Measurements from ENCODE around the gene VLDLR. TPM values are rescaled to one million over a fixed set of nuclear protein-coding genes. Genes with fewer than 3 reads are reported as not detected.

The VLDLR gene
- total RNA-seq, 1 donor from 2014 or later, result 28.5 TPM

DNA sequence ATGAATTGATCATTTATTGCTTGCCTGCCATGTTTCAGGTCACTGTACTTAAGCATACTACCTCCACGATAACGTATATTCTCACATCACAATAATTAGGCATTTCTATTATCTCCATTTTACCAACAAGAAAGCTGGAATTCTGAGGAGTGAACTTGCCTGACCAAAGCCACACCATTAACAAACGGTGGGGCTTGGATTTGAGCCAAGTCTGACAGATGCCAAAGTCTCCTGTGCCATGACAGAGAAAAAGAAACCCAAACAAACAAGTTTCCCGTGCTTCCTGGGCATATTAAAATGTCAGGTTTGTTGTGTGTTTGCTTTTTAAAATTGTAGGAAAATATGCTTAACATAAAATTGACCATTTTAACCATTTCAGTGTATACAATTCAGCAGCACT is 54.9 kb downstream of the VLDLR start:
- no peak overlapping the region for H3K4me3 ChIP-seq (ENCODE audit: low read depth, low read length)
- TF ChIP-seq, protein P1, sequence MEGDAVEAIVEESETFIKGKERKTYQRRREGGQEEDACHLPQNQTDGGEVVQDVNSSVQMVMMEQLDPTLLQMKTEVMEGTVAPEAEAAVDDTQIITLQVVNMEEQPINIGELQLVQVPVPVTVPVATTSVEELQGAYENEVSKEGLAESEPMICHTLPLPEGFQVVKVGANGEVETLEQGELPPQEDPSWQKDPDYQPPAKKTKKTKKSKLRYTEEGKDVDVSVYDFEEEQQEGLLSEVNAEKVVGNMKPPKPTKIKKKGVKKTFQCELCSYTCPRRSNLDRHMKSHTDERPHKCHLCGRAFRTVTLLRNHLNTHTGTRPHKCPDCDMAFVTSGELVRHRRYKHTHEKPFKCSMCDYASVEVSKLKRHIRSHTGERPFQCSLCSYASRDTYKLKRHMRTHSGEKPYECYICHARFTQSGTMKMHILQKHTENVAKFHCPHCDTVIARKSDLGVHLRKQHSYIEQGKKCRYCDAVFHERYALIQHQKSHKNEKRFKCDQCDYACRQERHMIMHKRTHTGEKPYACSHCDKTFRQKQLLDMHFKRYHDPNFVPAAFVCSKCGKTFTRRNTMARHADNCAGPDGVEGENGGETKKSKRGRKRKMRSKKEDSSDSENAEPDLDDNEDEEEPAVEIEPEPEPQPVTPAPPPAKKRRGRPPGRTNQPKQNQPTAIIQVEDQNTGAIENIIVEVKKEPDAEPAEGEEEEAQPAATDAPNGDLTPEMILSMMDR (IDR thresholded peaks at IDR 0.05; ENCODE audit: insufficient read depth, low read length, poor library complexity, severe bottlenecking), result no peak
- DNase-seq (ENCODE audit: low read depth), result no peak
- no peaks in the 10 kb centered on the region for H3K27me3 ChIP-seq (ENCODE audit: control insufficient read depth, insufficient read depth, low read length)
- H3K36me3 ChIP-seq (ENCODE audit: control insufficient read depth, insufficient read depth, low read length), result no peaks in the 10 kb centered on the region

DNA sequence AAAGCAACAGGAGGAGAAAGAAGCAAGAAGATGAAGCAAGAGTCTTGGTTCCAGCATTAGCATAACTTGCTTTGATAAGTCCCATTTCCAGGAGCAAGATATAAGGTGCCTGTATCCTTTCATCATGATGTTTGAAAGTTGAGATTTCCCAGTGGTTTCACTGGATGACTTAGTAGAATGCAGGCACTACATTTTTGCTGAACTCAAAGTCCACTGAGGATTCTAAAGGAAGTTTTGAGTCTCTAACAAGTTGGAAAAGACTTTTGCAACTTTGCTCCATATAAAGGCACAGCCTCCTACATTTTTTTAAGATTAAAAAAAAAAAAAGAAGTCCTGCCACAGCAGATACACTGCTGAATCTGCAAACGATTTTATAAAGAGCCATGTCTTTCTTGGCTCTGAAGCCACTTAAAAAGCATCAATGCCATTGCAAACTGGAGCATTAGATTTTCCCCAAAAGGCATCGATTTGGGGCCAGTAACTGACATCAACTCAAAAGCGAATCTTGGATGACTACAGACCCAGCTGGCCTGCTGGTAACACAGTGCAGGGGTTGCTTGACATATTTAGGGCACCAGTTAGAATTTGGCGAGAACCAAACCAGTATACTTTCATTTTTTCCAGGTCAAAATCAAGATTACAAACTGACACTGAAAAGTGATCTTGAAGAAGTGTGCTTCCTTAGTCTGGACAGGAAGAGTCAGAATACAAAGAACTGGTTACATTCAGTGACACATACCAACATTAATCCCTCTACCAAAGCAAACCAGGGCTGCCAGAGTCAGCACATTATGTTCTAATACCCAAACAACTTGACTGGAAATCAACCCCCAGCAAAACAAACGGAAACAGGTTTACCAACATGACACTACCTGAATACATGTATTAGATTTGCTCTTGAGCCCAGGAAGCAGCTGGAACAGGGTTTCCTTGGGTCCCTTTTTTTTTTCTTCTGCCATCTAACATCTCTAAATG is 56.6 kb downstream of the VLDLR start:
- no peak for DNase-seq (ENCODE audit: low read depth)
- Histone ChIP-seq H3K4me3 (ENCODE audit: low read depth, low read length) (no peak overlapping the region), H3K36me3 (ENCODE audit: control insufficient read depth, insufficient read depth, low read length) (no peaks in the 10 kb centered on the region), H3K27me3 (ENCODE audit: control insufficient read depth, insufficient read depth, low read length) (no peaks in the 10 kb centered on the region)
- TF ChIP-seq, protein P1 (IDR thresholded peaks at IDR 0.05; ENCODE audit: insufficient read depth, low read length, poor library complexity, severe bottlenecking), result no peak

DNA sequence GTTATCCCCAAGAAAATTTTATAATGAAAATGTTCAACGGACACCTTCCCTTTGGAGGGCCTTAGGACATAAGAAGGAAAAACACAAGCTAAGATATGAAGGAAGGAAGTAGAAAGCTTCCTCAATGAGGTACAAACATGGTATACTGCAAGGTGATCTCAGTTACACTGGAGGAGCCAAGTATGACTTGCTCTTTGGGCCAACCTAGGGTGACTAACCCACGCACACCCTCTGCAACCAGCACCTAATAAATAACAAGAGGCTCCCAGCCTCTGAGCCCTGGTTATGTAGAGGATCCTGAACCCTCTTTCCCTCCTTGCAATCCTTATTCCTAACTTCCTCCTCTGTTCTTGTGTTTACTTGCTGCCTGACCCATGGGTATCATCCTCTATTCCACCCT is 57.4 kb downstream of the VLDLR start:
- Histone ChIP-seq H3K4me3 (ENCODE audit: low read depth, low read length) (no peak overlapping the region), H3K27me3 (ENCODE audit: control insufficient read depth, insufficient read depth, low read length) (no peaks in the 10 kb centered on the region), H3K36me3 (ENCODE audit: control insufficient read depth, insufficient read depth, low read length) (no peaks in the 10 kb centered on the region)
- TF ChIP-seq, protein P1 (IDR thresholded peaks at IDR 0.05; ENCODE audit: insufficient read depth, low read length, poor library complexity, severe bottlenecking), result no peak
- DNase-seq (ENCODE audit: low read depth), result no peak

DNA sequence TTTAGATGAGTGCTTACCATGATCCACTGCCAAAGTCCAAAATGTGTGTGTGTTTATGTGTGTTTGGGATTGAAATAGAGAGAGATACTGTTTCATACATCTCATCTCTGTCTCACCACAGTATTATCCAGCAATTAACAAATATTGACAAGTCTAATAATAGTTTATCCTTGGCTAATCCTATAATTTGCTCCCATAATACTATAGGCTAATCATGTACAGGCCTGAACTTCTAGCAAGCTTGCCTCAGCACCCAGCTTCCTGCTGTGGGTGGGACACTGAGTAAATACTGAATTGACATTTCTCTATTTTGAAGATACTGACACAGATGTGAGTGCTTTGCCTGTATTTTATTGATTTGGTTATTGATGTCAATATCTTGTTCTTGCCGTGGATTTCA is 60.4 kb downstream of the VLDLR start:
- H3K27me3 ChIP-seq (ENCODE audit: control insufficient read depth, insufficient read depth, low read length), result no peaks in the 10 kb centered on the region
- TF ChIP-seq, protein P1 (IDR thresholded peaks at IDR 0.05; ENCODE audit: insufficient read depth, low read length, poor library complexity, severe bottlenecking), result no peak
- H3K4me3 ChIP-seq (ENCODE audit: low read depth, low read length), result no peak overlapping the region
- no peak for DNase-seq (ENCODE audit: low read depth)
- H3K36me3 ChIP-seq (ENCODE audit: control insufficient read depth, insufficient read depth, low read length), result no peaks in the 10 kb centered on the region

DNA sequence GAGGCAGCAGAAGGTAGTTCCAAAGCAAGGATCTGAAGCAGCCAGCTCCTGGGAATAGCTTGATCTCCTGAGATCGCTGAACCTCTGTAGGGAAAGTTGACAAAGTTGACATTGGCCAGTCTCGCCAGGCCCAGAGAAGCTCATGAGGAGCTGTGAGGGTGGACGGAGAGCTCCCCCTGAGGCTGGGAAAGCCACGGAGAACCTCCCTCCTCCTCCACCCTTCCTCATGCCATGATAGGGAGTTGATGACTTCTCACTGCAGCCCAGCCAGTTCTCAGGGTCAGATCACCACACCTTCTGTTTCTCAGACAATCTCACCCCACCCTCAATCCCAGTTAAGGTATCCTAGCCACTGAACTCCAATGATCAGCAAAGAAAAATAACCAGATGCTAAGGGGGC is 65.3 kb downstream of the VLDLR start:
- TF ChIP-seq, protein P1 (IDR thresholded peaks at IDR 0.05; ENCODE audit: insufficient read depth, low read length, poor library complexity, severe bottlenecking), result no peak
- Histone ChIP-seq H3K4me3 (ENCODE audit: low read depth, low read length) (no peak overlapping the region), H3K36me3 (ENCODE audit: control insufficient read depth, insufficient read depth, low read length) (no peaks in the 10 kb centered on the region), H3K27me3 (ENCODE audit: control insufficient read depth, insufficient read depth, low read length) (no peaks in the 10 kb centered on the region)
- no peak for DNase-seq (ENCODE audit: low read depth)
